ENCODE data around the gene CLEC2D.
A peak's percentile ranks its signal among the peaks of the same experiment; 100 is the strongest.
"Not testable (repeated sequence)": the region's sequence is repeated elsewhere in the genome, so short reads cannot be mapped to it uniquely, and the experiment has no call there.

The CLEC2D gene

GRCh38 chr12:9669534-9669933 is at the start of gene CLEC2D:
CLEC2D (plus strand) TSS chr12:9669713; CDS start chr12:9669735, 22 bp downstream.
- in situ Hi-C loops (cut with MboI; ENCODE audit: low pct_unique_long_range_greater_than_20kb, low sequenced_read_pairs), result no loop called here
- DNase-seq, result no peak

- in situ Hi-C loops (cut with MboI; ENCODE audit: low pct_unique_long_range_greater_than_20kb, low sequenced_read_pairs), result no loop called here
- DNase-seq, result no peak
Observed at GRCh38 chr12:9625019-9625418, 44.5 kb upstream of the CLEC2D start.

- in situ Hi-C loops (cut with MboI; ENCODE audit: low pct_unique_long_range_greater_than_20kb, low sequenced_read_pairs), result no loop called here
- DNase-seq, result no peak
Observed at GRCh38 chr12:9626291-9626690, 43.2 kb upstream of the CLEC2D start.

- in situ Hi-C loops (cut with MboI; ENCODE audit: low pct_unique_long_range_greater_than_20kb, low sequenced_read_pairs), result no loop called here
- no peak for DNase-seq
Observed at GRCh38 chr12:9626821-9627220, 42.7 kb upstream of the CLEC2D start.

GRCh38 chr12:9632766-9633165 is 36.7 kb upstream of the CLEC2D start:
- no peak for DNase-seq
- in situ Hi-C loops (cut with MboI; ENCODE audit: low pct_unique_long_range_greater_than_20kb, low sequenced_read_pairs), result no loop called here

GRCh38 chr12:9634177-9634803 is 35.2 kb upstream of the CLEC2D start:
- peak; percentile 77 for DNase-seq
- in situ Hi-C loops (cut with MboI; ENCODE audit: low pct_unique_long_range_greater_than_20kb, low sequenced_read_pairs), result no loop called here

- peak; percentile 39 for DNase-seq
- in situ Hi-C loops (cut with MboI; ENCODE audit: low pct_unique_long_range_greater_than_20kb, low sequenced_read_pairs), result no loop called here
Observed at GRCh38 chr12:9634969-9635754, 34.4 kb upstream of the CLEC2D start.

- in situ Hi-C loops (cut with MboI; ENCODE audit: low pct_unique_long_range_greater_than_20kb, low sequenced_read_pairs), result no loop called here
- peak; percentile 55 for DNase-seq
Observed at GRCh38 chr12:9636150-9636850, 33.2 kb upstream of the CLEC2D start.

GRCh38 chr12:9636851-9637206 is 32.7 kb upstream of the CLEC2D start:
- in situ Hi-C loops (cut with MboI; ENCODE audit: low pct_unique_long_range_greater_than_20kb, low sequenced_read_pairs), result no loop called here

GRCh38 chr12:9640024-9640423 is 29.5 kb upstream of the CLEC2D start:
- in situ Hi-C loops (cut with MboI; ENCODE audit: low pct_unique_long_range_greater_than_20kb, low sequenced_read_pairs), result no loop called here
- DNase-seq, result no peak

More at GRCh38 chr12:9636851-9637206, 32.7 kb upstream of the CLEC2D start:
- DNase-seq, result no peak

GRCh38 chr12:9642606-9643265 is 26.8 kb upstream of the CLEC2D start:
- DNase-seq, result no peak
- in situ Hi-C loops (cut with MboI; ENCODE audit: low pct_unique_long_range_greater_than_20kb, low sequenced_read_pairs), result no loop called here

GRCh38 chr12:9643266-9643660 is 26.2 kb upstream of the CLEC2D start:
- no peak for DNase-seq
- in situ Hi-C loops (cut with MboI; ENCODE audit: low pct_unique_long_range_greater_than_20kb, low sequenced_read_pairs), result no loop called here

- DNase-seq; in situ Hi-C loops (cut with MboI; ENCODE audit: low pct_unique_long_range_greater_than_20kb, low sequenced_read_pairs): not testable (repeated sequence)
Observed at GRCh38 chr12:9644985-9645551, 24.4 kb upstream of the CLEC2D start.

GRCh38 chr12:9646794-9647781 is 22.4 kb upstream of the CLEC2D start:
- in situ Hi-C loops (cut with MboI; ENCODE audit: low pct_unique_long_range_greater_than_20kb, low sequenced_read_pairs), result no loop called here
- DNase-seq, result no peak

GRCh38 chr12:9647825-9648700 is 21.4 kb upstream of the CLEC2D start:
- in situ Hi-C loops (cut with MboI; ENCODE audit: low pct_unique_long_range_greater_than_20kb, low sequenced_read_pairs), result no loop called here

GRCh38 chr12:9648701-9649531 is 20.6 kb upstream of the CLEC2D start:
- peak; percentile 27 for DNase-seq
- in situ Hi-C loops (cut with MboI; ENCODE audit: low pct_unique_long_range_greater_than_20kb, low sequenced_read_pairs), result no loop called here

More at GRCh38 chr12:9647825-9648700, 21.4 kb upstream of the CLEC2D start:
- peak; percentile 98 for DNase-seq
